Activated naive CD4-positive, alpha-beta T cell treated with anti-CD3 and anti-CD28 coated beads, Interleukin-2, amount 50 U/mL, for 24 hours (primary cell): Measurements from ENCODE around the gene TSPAN14.
"Not testable (repeated sequence)": the region's sequence is repeated elsewhere in the genome, so short reads cannot be mapped to it uniquely, and the experiment has no call there.

ENCODE experiments used
- H3K27ac Mint-ChIP-seq: one replicate; pipeline ENCODE4 v1.8.0; 2021; ENCODE audit warnings: mild to moderate bottlenecking, mixed read lengths
- H3K27me3 Mint-ChIP-seq: one replicate; pipeline ENCODE4 v1.8.0; 2021; ENCODE audit warnings: mixed read lengths
- H3K36me3 Mint-ChIP-seq: one replicate; pipeline ENCODE4 v1.8.0; 2021; ENCODE audit warnings: mixed read lengths
- H3K4me1 Mint-ChIP-seq: one replicate; pipeline ENCODE4 v1.8.0; 2021; ENCODE audit warnings: mixed read lengths
- H3K4me3 Mint-ChIP-seq: one replicate; pipeline ENCODE4 v1.8.0; 2021; ENCODE audit warnings: mild to moderate bottlenecking, mixed read lengths
- H3K9me3 Mint-ChIP-seq: one replicate; pipeline ENCODE4 v1.8.0; 2021; ENCODE audit warnings: mixed read lengths

TSPAN14 gene

DNA sequence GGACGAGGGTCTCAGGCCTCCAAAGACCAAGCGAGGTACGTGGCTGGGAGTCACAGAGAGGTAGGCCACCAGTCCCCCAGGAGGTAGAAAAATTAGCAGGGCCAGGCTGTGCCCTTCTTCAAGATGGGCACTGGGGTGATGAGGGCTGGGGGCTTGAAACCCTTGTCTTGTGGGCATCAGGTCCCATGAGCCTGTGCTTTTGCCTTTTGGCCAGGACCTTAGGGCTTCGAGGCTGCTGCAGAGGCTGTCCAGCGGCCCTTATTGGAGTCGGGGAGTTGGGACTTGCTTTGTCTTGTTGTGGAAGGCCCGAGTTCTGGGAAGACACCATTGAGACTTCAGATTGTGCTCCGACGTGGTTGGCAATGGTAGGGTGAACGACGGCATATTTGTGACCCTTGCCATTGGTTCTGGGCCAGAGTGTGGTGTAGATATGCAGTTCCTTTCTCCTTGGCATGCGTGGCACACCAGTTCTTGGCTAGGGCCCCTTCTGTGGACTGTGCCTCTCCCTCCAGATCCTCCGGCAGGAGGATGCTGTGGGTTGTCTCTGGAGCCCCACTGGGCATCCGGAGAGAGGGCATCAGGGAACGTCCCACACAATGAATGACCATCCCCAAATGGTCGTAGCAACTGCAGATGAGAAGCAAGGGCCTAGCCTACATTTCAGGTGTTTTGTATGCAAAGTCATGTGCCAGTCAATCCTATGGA lies 84.5 kb downstream of the TSPAN14 start:
- H3K4me1 Mint-ChIP-seq, result peaks cover 13% of the 10 kb centered on the region
- no peak overlapping the region for H3K4me3 Mint-ChIP-seq
- no peaks in the 10 kb centered on the region for H3K36me3 Mint-ChIP-seq
- H3K27me3 Mint-ChIP-seq, result no peaks in the 10 kb centered on the region
- H3K27ac Mint-ChIP-seq, result no peak overlapping the region
- H3K9me3 Mint-ChIP-seq, result no peaks in the 10 kb centered on the region

- Mint-ChIP-seq H3K4me3 (no peak overlapping the region), H3K9me3 (no peaks in the 10 kb centered on the region), H3K27ac (no peak overlapping the region), H3K4me1 (peaks cover 13% of the 10 kb centered on the region), H3K36me3 (no peaks in the 10 kb centered on the region), H3K27me3 (no peaks in the 10 kb centered on the region)
These were observed 85.4 kb downstream of the TSPAN14 start for GRCh38 chr10:80539421-80540031.

DNA sequence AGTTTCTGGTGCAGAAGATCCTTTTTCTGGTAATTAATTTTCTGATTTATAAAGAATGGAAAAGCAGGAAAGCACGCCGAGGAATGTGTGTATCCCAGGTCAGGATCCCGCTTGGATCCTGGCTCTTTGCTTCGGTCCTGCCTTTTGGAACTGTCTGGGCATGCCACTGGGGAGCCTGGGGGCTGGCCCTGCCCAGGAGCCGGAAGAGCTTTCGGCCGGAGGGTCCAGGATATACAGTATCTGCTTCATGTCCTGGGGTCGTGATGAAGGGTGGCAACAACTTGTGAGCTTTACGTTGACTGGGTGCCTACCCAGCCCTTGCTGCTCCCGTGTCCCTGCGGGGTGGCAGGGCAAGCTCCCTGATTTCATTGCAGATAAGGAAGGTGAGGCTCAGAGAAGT lies 86.0 kb downstream of the TSPAN14 start:
- Mint-ChIP-seq H3K4me3 (no peak overlapping the region), H3K36me3 (no peaks in the 10 kb centered on the region), H3K27ac (no peak overlapping the region), H3K9me3 (no peaks in the 10 kb centered on the region), H3K4me1 (peaks cover 13% of the 10 kb centered on the region), H3K27me3 (no peaks in the 10 kb centered on the region)

- Mint-ChIP-seq H3K27me3 (no peaks in the 10 kb centered on the region), H3K9me3 (no peaks in the 10 kb centered on the region), H3K4me1 (peaks cover 9% of the 10 kb centered on the region), H3K36me3 (no peaks in the 10 kb centered on the region), H3K27ac (no peak overlapping the region), H3K4me3 (no peak overlapping the region)
These were observed 86.5 kb downstream of the TSPAN14 start for GRCh38 chr10:80540618-80540980.

DNA sequence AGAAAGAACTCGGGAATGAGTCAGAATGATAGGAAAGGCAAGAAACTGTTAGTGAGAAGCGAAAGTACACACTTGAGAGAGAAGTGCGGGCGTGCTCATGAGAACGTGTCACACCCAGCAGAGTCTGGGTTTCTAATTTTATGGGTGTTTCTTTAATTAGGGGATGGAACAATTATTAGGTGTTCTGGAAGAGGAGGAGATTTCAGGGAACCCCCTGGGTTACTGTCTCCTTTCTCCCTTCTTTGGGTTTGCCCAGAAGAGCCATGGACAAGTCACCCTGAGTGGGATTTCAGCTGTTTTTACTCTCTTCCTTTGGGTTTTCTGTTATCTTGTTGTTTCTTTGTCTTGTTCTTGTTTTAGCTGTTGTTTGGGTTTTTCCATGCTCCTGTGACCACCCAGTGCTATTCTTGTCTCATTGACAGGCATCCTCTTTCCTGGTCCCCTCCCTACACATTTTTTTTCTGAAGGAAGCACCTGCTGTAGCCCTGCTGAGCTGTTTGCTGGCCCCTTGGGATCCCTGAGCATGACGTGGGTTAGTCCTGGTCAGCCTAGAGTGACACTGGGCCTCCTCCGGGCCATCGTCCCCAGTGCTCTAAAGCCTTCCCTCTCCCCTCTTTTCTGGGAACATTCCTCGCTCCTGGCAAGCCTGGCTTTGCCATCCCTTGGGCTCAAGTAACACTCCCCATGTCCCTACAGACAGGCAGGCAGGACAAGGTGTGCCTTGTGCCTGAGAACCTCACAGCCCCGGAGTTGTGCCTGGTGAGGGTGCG lies 87.1 kb downstream of the TSPAN14 start:
- peaks cover 6% of the 10 kb centered on the region for H3K4me1 Mint-ChIP-seq
- peak overlapping the region; percentile 56 for H3K27ac Mint-ChIP-seq
- no peaks in the 10 kb centered on the region for H3K9me3 Mint-ChIP-seq
- H3K27me3 Mint-ChIP-seq, result no peaks in the 10 kb centered on the region
- no peak overlapping the region for H3K4me3 Mint-ChIP-seq
- no peaks in the 10 kb centered on the region for H3K36me3 Mint-ChIP-seq

- no peaks in the 10 kb centered on the region for H3K27me3 Mint-ChIP-seq
- no peaks in the 10 kb centered on the region for H3K4me1 Mint-ChIP-seq
- no peaks in the 10 kb centered on the region for H3K36me3 Mint-ChIP-seq
- H3K9me3 Mint-ChIP-seq, result no peaks in the 10 kb centered on the region
- no peak overlapping the region for H3K27ac Mint-ChIP-seq
- no peak overlapping the region for H3K4me3 Mint-ChIP-seq
These were observed 87.9 kb downstream of the TSPAN14 start for GRCh38 chr10:80542053-80542452.

- no peaks in the 10 kb centered on the region for H3K36me3 Mint-ChIP-seq
- no peak overlapping the region for H3K27ac Mint-ChIP-seq
- H3K9me3 Mint-ChIP-seq, result no peaks in the 10 kb centered on the region
- no peaks in the 10 kb centered on the region for H3K27me3 Mint-ChIP-seq
- H3K4me3 Mint-ChIP-seq, result no peak overlapping the region
- no peaks in the 10 kb centered on the region for H3K4me1 Mint-ChIP-seq
These were observed 88.7 kb downstream of the TSPAN14 start for GRCh38 chr10:80542652-80543318.

DNA sequence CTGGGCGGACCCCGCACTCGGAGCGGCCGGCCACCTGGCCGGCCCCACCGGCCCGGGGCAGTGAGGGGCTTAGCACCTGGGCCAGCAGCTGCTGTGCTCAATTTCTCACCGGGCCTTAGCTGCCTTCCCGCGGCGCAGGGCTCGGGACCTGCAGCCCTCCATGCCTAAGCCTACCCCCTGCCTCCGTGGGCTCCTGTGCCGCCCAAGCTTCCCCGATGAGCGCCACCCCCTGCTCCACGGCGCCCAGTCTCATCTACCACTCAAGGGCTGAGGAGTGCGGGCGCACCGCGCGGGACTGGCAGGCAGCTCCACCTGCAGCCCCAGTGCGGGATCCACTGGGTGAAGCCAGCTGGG lies 89.2 kb downstream of the TSPAN14 start:
- H3K4me3 Mint-ChIP-seq, H3K36me3 Mint-ChIP-seq, H3K27ac Mint-ChIP-seq, H3K9me3 Mint-ChIP-seq, H3K27me3 Mint-ChIP-seq, H3K4me1 Mint-ChIP-seq: not testable (repeated sequence)

- H3K36me3 Mint-ChIP-seq, result no peaks in the 10 kb centered on the region
- H3K27me3 Mint-ChIP-seq, result no peaks in the 10 kb centered on the region
- H3K9me3 Mint-ChIP-seq, result no peaks in the 10 kb centered on the region
- no peaks in the 10 kb centered on the region for H3K4me1 Mint-ChIP-seq
- no peak overlapping the region for H3K27ac Mint-ChIP-seq
- H3K4me3 Mint-ChIP-seq, result no peak overlapping the region
These were observed 90.3 kb downstream of the TSPAN14 start for GRCh38 chr10:80544316-80544953.

- H3K4me3 Mint-ChIP-seq, result no peak overlapping the region
- H3K27ac Mint-ChIP-seq, result no peak overlapping the region
- H3K27me3 Mint-ChIP-seq, result no peaks in the 10 kb centered on the region
- no peaks in the 10 kb centered on the region for H3K9me3 Mint-ChIP-seq
- H3K4me1 Mint-ChIP-seq, result no peaks in the 10 kb centered on the region
- H3K36me3 Mint-ChIP-seq, result no peaks in the 10 kb centered on the region
These were observed 91.3 kb downstream of the TSPAN14 start for GRCh38 chr10:80545258-80545881.

DNA sequence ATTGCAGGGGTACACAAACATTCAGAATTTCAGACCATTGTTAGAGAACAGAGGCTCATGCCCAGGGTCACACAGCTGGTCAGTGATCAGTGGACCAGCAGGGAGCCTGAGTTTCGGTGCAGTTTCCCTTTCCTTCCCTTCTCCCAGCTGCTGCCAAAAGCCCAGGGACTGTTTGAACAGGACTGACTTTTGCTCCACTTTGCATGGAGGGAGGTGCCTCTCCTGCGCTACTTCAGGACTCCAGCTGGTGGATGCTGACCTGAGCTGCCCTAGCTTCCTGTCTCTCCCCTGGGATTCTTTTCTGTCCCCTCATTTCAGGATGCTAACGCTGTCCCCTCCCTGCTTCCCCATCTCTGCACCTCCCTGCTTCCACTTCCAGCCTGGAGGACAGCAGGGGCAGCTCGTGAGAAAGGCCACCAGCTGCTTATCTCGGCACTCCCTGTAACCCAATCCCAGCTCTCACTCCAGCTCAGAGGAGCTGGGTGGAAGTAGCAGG lies 98.1 kb downstream of the TSPAN14 start:
- Mint-ChIP-seq H3K4me1 (no peaks in the 10 kb centered on the region), H3K9me3 (no peaks in the 10 kb centered on the region), H3K4me3 (no peak overlapping the region), H3K27me3 (no peaks in the 10 kb centered on the region), H3K27ac (no peak overlapping the region), H3K36me3 (no peaks in the 10 kb centered on the region)

GRCh38 chr10:80553436-80553835 lies 99.3 kb downstream of the TSPAN14 start:
- Mint-ChIP-seq H3K27me3 (no peaks in the 10 kb centered on the region), H3K36me3 (no peaks in the 10 kb centered on the region), H3K9me3 (no peaks in the 10 kb centered on the region), H3K27ac (no peak overlapping the region), H3K4me3 (no peak overlapping the region), H3K4me1 (no peaks in the 10 kb centered on the region)

- Mint-ChIP-seq H3K36me3 (no peaks in the 10 kb centered on the region), H3K4me1 (no peaks in the 10 kb centered on the region), H3K4me3 (no peak overlapping the region), H3K27me3 (no peaks in the 10 kb centered on the region), H3K9me3 (no peaks in the 10 kb centered on the region), H3K27ac (no peak overlapping the region)
These were observed 99.9 kb downstream of the TSPAN14 start for GRCh38 chr10:80554050-80554449.

GRCh38 chr10:80555415-80555814 lies 101.3 kb downstream of the TSPAN14 start:
- no peaks in the 10 kb centered on the region for H3K4me1 Mint-ChIP-seq
- no peak overlapping the region for H3K4me3 Mint-ChIP-seq
- H3K9me3 Mint-ChIP-seq, result no peaks in the 10 kb centered on the region
- H3K36me3 Mint-ChIP-seq, result no peaks in the 10 kb centered on the region
- H3K27me3 Mint-ChIP-seq, result no peaks in the 10 kb centered on the region
- H3K27ac Mint-ChIP-seq, result no peak overlapping the region

DNA sequence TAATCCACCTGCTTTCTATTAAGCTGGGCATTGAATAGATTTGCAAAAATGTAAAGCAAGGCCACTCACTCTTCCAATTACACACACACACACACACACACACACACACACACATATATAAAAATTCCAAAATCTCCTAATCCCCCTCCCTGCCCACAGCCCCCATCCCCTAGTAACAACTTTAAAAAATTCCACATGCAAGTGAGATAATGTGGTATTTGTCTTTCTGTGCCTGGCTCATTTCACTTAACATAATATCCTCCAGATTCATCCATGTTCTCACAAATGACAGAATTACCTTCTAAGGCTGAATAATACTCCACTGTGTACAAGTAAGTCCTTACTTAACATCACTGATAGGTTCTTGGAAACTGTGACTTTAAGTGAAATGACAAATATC lies 107.8 kb downstream of the TSPAN14 start:
- no peaks in the 10 kb centered on the region for H3K9me3 Mint-ChIP-seq
- H3K4me3 Mint-ChIP-seq, result no peak overlapping the region
- H3K27me3 Mint-ChIP-seq, result no peaks in the 10 kb centered on the region
- H3K27ac Mint-ChIP-seq, result no peak overlapping the region
- no peaks in the 10 kb centered on the region for H3K36me3 Mint-ChIP-seq
- no peaks in the 10 kb centered on the region for H3K4me1 Mint-ChIP-seq
